Astrocyte of the cerebellum (primary cell): ENCODE measurements around the gene TIMM21.

Source experiments
- DNase-seq: peaks from one replicate; pipeline ENCODE4 v3.0.0-alpha.2; 2011; ENCODE audit warnings: low read depth
- H3K4me3 ChIP-seq: 2 replicates; pipeline ENCODE4 v1.5.1; 2011; ENCODE audit warnings: mild to moderate bottlenecking, low read depth, low read length, moderate library complexity
- CTCF ChIP-seq: IDR thresholded peaks from 2 replicates; pipeline ENCODE4 v1.5.1; 2012; ENCODE audit warnings: low read length, low read depth, moderate library complexity, mild to moderate bottlenecking; ENCODE audit errors: missing control alignments
- in situ Hi-C: cut with HindIII; loops from 2 replicates; pipeline ENCODE4 v1.10.0; 2017; ENCODE audit warnings: low sequenced_read_pairs

Gene TIMM21

GRCh38 chr18:74147779-74148542, at the start of gene TIMM21, which contains the start of gene FBXO15:
Gene TIMM21 (plus strand): TSS chr18:74148523. CDS start chr18:74148809, 286 bp downstream.
Gene FBXO15 (minus strand): TSS chr18:74147834. CDS start chr18:74147785, 49 bp downstream.
- DNase-seq = peak; percentile 94
- in situ Hi-C loops = no loop called here
- TF ChIP-seq CTCF = no peak
- peak within 1 kb of the TSS; percentile 54 for H3K4me3 ChIP-seq

DNA sequence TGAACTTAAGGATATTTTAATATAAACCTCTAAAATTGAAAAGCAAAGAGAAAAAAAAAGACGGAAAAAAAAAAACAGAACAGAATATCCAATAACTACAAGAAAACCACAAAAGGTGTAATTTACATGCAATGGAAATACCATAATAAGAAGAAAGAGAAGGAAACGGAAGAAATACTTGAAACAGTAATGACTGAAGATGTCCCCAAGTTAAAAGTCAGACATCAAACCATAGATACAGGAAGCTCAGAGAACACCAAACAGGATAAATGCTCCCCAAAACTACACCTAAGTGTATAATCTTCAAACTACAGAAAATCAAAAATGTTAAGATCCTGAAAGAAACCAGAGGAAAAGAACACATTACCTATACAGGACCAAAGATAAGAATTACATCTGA, 39.9 kb upstream of the TIMM21 start:
- in situ Hi-C loops = no loop called here
- no peak for TF ChIP-seq CTCF
- DNase-seq = no peak
- H3K4me3 ChIP-seq = no peak overlapping the region

DNA sequence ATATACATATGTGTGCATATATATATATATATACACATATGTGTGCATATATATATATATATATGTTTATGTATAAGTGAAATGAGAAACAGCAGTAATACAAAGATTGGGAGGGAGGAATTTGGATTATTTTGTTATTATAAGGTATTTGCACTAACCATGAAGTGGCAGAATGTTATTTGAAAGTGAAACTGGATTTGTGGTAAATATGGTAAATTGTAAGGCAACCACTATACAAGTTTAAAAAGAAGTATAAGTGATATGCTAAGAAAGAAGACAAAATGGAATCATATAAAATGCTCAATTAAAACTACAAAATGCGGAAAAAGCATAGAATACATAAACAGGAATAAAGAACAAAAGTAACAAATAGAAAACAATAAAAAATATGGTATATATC, 38.2 kb upstream of the TIMM21 start:
- no peak for TF ChIP-seq CTCF
- DNase-seq = no peak
- in situ Hi-C loops = no loop called here
- no peak overlapping the region for H3K4me3 ChIP-seq

GRCh38 chr18:74110976-74111375, 37.3 kb upstream of the TIMM21 start:
- DNase-seq = no peak
- no peak for TF ChIP-seq CTCF
- in situ Hi-C loops = no loop called here
- no peak overlapping the region for H3K4me3 ChIP-seq

DNA sequence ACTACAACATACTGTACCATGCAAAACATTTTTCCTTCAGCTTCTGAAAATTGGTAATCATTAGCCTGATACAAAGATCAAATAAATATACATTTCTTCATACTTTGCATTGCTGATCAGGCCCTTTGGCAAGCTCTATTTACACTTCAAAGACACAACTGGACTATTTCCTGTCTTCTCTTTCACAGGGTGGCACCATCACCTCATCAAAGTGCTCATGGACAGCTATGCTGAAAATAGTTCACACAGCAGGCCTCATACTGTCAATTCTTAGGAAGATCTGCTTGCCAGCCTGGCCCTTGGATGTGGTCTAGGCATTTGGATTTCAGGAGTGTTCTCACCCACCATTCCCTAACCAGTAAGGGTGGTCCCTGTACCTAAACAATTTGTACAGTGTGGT, 34.6 kb upstream of the TIMM21 start:
- in situ Hi-C loops = no loop called here
- DNase-seq = no peak
- TF ChIP-seq CTCF = no peak
- H3K4me3 ChIP-seq = no peak overlapping the region

DNA sequence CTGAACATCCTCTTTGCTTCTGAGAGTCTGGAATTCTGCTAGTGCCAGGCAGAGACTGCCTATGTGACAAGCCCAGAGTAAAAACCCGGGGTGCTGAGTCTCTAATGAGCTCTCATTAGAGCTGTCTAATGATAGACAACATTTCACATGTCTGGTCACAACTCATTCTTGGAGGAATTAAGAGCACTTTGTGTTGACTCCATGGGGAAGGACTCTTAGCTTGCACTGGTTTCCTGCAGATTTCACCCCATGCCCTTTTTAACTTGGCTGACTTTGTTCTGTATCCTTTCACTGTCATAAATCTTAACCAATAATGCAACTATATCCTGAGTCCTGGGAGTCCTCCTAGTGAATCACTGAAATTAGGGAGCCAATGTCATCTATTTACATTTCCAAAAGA, 34.2 kb upstream of the TIMM21 start:
- in situ Hi-C loops = no loop called here
- no peak overlapping the region for H3K4me3 ChIP-seq
- no peak for DNase-seq
- no peak for TF ChIP-seq CTCF
